Activated T-helper 9 cell treated with anti-CD3 and anti-CD28 coated beads, Interleukin-2, amount 50 U/mL, for 16 hours (primary cell): ENCODE data around the gene TEX12.
"Not testable (repeated sequence)": the region's sequence is repeated elsewhere in the genome, so short reads cannot be mapped to it uniquely, and the experiment has no call there.

Experiments
- DNase-seq: peaks from one replicate; pipeline ENCODE4 v3.0.0-alpha.2; 2020; ENCODE audit warnings: low read depth

Gene TEX12, protein sequence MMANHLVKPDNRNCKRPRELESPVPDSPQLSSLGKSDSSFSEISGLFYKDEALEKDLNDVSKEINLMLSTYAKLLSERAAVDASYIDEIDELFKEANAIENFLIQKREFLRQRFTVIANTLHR

DNA sequence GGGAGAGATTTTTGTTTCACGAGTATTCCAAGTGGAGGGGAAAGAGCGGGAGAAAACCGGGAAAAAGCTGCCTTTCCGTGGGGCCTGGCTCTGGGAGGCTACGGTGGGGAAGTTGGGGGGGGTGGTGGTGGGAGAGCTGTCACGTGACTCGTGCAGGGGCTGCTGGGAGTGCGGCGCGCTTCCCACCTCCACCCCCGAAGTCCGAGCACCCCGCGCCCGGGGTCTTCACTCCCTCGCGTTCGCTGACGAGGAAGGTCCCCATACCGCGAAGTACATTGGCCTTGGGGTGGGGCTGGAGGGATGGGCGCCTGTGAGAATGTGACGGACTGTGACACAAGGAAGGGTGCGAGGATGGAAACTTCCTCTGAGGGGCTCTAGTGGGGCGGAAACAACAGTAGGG, at the start of gene TEX12:
Gene TEX12, plus strand, starts transcription at position 228 of the 400 bp plus-strand sequence. CDS start 1,897 bp downstream, outside the sequence.
- DNase-seq = no peak

DNA sequence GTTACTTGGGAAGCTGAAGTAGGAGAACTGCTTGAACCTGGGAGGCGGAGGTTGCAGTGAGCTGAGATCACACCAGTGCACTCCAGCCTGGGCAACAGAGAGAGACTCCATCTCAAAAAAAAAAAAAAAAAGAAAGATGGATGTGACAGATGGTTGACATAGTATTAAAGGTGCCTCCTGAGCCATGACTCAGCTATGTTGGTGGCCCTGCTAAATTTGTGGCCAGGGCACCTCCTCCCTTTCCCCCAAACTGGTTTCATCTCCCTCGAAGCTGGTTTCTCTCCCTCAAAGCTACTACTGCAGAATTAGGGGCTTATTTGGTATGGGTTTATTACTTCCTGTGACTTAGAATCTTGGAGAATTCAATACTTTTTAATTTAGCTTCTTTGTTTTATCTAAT, 49.0 kb upstream of the TEX12 start:
- no peak for DNase-seq

DNA sequence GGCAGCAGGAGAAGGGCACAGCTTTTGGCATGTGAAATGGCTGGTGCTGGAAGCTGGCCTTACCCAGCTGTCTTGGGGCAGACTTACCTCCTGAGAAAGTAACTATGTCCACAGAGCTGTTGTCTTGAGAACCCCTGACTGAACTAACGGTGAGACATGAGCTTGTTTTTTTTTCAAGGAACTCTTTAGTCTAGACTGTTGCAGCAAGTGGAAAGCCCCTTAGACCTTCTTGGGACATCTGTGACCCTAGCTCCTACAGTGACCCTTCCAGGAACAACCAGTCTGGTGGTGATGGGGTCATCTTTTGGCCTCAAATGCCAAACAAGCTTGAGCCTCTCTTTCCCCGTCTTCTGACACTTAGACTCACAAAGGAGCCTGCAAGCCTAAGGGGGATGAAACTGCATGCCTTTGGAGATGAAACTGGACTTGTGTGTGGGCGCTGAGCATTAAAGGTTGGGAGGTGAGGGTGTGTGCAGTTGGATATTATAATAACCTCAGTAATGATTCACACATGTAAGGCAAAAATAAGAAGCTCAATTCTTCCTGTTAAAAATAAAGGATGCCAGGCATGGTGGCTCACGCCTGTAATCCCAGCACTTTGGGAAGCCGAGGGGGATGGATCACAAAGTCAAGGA, 45.1 kb upstream of the TEX12 start:
- DNase-seq = no peak

DNA sequence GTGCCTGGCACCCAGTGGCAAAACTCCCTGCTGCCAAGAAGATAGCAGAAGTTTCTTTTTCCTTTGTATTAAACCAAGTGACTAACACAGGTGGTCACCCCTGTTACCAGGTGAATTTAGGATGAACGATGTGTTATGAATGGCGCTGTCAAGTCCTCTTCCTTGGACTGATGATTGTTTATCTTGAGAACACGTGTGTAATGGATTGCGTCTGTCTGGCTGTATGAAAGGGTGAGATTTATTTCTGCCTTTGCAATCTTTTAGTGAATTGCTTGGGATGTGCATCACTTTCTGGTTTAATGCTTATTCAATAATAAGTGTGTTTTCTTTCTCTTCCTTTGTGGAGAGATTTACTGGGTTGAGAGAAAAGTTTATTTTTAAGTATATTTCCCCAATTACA, 44.0 kb upstream of the TEX12 start:
- no peak for DNase-seq

DNA sequence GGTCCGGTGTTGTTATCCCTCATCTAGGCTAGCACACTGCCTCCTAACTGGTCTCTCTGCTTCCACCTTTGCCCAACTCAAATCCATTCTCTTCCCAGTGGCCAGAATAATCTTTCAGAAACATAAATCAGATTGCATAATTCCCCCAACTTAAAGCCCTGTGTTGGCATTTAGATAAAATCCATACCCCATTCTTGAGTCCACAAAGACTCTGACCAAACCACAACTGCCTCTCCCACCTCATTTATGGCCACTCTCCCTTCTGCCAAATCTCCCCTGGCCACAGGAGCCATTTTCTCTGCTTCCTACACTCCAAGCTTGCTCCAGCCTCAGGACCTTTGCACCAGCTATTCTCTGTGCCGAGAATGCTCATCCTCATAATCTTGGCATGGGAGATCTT, 40.1 kb upstream of the TEX12 start:
- no peak for DNase-seq

DNA sequence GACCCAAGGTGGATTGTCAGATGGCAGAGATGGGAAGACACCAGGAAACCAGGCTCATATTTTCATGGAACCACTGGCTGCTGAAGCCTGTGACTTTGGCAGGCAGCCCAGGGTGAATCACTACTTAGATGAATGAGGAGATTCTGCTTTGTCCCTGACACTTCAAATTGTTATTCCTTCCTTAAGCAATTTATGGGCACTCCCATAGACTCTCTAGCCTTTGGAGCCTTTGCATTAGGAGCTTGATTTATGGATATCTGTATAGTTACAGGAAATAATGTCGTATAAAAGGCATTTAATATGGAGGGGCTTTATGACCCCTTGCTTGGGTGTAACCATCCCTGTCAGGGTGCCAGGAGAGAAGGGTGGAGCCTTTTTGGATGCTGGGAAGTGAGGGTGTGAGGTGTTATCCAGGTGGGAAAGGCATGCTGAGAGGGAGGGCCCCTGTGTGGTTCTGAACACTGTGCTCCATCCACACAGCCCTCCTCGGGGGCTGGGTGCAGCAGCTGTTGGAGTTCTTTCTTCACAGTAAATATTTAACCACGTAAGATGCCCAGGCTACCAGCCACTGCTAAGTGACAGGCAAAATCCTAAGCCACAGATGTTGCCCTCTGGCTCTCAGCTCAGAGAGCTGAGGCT, 38.6 kb upstream of the TEX12 start:
- no peak for DNase-seq

DNA sequence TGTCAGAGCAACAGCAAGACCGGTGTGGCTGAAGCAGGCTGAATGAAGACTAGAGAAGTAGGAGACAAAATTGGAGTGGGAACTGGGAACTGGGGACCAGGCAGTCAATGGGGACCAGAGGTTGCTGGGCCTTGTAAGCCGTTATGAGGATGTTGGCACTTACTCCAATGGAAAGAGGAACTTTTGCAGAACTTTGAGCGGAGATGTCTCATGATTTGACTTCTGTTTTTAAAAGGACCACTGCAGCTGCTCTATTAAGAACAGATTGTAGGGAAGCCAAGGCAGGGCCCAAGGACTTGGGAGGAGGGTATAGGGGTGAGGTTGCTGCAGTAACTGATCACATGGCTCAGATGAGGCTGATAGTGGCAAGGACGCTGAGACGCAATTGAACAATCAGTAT, 37.5 kb upstream of the TEX12 start:
- no peak for DNase-seq

DNA sequence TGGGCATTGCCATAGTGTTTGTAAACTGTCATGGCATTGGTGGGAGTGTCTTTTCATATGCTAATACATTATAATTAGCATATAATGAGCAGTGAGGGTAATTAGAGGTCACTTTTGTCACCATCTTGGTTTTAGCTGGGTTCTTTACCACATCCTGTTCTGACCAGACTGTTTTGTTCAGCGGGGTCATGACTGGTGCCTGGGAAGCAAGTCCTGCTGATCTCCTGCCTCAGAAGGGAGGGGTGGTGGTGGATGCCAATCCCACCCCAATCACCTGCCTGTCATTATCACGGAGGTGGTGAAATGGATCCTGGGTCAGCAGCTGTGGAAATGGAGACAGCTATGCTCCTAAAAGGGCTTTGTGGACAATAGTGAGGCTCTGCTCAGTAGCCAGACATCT, 34.4 kb upstream of the TEX12 start:
- no peak for DNase-seq

DNA sequence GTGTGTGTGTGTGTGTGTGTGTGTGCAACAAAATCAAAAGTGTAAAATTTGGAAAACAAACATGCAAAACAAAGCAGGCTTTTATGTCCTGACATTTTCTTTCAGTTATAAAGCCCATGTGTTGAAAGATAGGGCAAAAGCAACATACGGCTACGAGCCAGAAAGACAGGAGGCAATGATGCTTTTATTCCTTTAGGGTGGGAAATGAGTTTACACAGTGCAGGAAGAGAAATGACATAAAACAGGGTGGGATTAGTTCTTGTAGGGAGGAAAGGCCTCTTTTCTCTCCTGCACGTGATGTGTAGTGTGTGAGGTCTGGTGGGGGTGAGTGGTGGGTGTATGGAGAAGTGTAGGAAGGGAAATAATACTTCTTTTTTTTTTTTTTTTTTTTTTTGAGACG, 32.7 kb upstream of the TEX12 start:
- no peak for DNase-seq

DNA sequence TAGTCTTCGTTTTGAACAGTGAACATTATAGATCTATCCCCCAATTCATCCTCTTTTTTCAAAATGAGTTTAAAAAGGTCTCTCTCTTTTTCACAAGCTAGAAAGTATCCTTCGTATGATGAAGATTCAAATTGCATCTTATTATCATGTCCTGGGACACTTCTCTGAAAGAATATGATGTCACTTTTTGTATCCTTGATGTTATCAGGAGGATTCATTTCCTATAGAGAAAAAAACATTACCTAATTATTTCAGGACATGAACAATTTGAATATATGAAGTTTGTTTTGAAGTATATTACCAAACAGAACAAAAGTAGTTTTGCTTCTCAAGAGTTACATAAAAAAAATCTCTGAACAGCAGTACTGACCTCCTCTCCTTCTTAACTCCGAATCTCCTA, 23.6 kb upstream of the TEX12 start:
- no peak for DNase-seq

DNA sequence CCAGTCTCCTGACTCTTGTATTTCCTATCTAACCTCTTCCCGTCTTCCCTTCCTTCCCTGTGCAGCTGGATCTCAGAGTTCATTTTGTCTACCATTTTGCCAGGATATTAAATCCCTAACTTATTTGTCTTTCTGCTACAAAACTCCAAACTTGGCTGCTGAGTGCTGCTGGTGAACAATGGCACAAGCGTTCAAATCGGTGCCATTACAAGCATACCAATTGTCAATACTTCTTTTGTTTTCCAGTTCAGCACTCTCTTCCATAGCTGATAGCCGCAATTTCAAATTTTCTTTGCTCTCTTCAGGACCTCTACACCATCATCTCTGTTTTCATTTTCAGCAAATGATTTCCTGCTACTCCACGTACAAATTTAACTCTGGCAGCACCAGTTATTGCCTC, 16.7 kb upstream of the TEX12 start:
- DNase-seq = no peak

DNA sequence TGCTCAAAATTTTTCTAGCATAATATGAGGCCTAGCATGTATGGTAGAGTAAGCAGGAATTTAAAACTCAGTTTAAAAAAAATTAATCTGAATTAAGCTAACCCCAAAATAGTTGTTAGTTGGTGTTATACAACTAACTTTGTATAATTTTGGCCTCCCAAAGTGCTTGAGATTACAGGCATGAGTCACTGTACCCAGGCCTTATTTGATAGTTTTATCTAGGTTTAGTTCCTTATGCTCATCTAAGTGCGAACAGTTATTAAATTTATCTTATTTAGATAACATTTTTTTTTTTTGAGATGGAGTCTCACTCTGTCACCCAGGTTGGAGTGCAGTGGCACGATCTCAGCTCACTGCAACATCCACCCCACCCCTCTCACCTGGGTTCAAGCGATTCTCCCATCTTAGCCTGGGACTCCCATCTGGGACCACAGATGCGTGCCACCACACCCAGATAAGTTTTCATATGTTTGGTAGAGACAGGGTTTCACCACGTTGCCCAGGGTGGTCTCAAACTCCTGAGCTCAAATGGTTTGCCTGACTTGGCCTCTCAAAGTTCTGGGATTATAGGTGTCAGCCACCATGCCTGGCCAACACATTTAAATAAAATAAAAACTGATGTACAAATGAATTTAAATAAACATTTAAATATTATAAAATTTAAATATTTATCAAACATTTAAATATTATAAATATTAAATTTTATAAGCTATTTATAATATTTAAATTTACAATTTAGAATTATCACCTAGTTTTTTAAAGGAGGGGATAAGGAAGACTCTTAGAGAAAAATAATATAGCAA, 10.8 kb upstream of the TEX12 start:
- no peak for DNase-seq

DNA sequence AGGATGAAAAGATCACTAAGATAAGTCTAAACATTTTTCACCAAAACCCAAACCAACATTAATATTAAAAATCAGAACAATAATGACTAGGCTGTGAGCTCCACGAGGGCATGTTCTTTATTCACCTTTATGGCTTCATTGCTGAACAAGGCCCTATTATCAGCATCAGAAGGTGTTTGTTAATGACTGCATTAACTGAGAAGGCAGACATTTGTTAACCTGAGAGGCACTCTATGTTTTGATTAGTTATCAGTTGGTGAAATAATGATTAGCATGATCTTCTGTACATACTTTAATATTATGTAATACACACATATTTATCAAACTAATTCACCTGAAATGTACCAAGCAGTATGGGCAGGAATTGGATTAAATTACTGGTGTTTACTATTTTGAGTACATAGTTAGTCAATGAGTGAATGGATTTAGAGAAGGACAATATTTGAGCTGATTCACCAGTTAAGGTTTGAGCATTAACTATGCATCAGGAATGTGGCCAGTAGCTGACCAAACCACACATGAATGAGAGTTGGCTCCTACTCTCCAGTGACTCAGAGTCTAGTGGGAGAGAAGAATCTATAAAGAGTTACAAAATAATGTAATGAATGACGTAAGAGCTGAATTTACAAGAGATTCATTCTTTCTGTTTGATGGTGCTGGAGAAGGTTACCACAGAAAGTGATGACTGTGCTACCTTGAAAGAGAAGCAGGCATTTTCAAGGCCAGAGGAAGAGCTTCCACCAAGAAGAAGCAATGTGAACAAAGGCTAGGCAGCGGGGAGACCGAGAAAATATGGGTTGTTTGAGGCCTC, 10.0 kb upstream of the TEX12 start:
- no peak for DNase-seq

DNA sequence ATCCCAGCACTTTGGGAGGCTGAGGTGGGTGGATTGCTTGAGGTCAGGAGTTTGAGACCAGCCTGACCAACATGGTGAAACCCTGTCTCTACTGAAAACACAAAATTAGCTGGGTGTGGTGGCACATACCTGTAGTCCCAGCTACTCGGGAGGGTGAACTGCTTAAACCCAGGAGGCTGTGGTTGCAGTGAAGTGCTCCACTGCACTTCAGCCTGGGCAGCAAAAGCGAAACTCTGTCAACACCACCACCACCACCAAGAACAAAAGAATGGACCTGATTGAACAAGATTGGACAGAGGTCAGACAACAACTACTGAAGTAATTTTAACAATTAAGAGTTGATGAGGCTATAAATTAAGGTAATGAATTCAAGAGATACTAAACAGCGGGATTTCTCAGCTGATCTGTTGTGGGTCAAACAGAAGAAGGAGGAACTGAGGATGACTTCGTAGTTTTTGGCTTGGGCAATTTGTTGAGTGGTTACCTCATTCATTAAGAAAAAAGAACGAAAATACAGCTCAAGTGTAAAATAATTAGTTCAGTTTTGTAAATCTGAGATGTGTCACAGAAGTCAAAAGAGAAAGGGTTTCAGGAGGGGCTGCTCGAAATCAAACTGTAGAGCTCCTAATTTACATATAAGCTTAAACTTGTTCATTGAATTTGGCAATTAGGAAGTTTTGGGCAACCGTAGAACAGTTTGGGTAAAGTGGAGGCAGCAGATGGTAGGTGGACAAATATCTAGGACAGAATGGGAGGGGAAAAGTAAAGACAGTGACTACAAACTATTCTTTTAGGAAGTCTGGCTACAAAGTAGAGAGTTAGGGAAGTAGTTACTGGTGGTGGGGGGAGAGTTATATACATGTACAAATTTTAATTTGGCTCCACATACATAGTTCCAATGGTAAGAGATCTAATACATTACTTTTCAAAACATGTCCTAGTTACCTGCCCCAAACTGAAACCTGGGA, 7.8 kb upstream of the TEX12 start:
- no peak for DNase-seq

DNA sequence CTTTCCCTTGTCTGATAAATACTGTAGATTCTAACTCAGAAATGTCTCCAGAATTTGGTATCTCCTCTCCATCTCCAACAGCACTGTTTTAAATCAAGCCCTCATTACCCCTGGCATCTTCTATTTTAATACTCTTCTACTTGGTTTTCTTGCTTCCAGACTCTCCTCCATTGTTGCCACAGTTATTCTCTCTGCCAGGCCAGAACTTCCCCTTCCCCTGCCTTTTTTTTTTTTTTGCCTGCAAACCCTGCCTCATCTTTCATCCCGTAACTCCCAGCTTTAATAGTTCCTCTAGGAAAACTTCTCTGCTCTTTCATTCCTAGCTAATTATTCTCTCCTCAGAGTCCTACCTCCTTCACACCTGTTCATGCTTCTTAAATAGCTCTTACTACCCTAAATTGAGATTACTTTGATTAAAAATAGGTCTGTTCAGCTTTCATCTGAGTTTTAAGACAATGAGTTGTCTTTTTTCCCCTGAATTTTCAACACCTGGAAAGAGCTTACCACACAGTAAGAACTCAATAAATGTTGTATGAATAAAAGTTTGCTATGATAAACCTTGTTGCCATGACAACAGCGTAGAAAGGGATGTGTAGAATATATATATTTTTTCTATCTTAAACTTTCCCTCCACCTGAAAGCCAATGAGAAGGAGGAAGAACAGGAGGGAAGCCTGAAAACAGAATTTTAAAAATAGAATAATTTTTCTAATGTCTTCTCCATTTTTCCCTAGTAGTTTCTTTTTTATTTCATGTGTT, 6.9 kb upstream of the TEX12 start:
- no peak for DNase-seq

DNA sequence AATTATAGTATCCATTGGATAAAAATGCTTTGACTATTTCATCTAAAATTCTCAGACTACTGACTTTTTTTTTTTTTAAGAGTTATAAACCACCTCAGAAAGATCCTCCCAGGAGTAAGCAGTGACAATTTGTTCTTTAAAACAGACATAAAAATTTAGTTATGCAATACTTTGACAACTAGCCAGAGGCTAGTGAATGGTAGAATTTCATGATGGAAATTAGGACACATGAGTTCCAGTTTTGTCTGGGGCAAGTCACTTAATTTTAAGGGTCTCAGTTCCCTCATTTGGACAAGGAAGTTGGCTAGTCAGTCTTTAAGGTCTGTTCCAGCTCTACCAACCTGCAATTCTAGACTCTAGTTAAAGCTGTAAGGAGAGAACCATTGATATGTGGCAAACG, 6.2 kb upstream of the TEX12 start:
- no peak for DNase-seq

DNA sequence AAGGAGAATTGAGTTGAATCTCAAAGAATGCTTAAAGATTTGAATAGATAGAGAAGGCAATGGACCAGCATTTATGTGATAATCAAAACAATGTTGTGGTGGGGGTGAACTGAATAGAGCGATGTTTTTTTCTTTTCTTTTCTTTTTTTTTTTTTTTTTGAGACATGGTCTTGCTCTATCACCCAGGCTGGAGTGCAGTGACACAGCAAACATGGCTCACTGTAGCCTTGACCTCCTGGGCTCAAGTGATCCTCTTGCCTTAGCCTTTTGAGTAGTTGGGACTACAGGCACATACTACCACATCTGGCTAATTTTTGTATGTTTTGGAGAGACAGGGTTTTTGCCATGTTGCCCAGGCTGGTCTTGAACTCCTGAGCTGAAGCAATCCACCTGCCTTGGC, 5.0 kb upstream of the TEX12 start:
- not testable (repeated sequence) for DNase-seq

DNA sequence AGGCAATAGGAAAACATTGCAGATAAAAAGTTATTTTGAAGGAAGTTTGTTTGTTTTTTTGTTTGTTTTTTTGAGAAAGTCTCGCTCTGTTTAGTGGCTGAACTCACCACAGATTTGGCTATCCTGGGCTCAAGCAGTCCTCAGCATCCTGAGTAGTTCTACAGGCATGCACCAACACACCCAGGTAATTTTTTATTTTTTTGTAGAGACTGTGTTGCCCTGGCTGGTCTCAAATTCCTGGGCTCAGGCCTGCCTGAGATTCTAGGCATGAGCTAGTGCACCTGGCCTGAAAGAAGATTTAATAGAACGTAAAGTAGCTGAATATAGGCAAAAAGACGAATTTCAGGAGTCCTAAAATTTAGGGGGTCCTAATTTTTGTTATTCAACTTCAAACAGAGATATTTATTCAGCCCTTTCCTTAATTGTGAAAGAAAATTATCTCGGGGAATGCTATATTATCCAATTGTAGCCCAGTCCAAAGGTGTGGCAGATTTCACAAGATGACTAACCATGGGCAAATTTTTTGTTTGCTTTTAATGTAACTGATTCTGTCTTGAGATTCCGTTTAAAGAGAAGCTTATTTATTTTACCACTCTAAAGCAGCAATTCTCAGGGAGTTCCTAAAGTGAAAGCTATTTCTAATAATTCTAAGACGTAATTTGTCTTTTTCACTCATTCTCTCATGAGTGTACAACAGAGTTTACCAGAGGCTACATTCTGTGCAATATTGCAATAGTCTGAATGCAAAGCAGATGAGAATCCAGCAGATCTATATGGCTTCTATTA, 4.2 kb upstream of the TEX12 start:
- no peak for DNase-seq

DNA sequence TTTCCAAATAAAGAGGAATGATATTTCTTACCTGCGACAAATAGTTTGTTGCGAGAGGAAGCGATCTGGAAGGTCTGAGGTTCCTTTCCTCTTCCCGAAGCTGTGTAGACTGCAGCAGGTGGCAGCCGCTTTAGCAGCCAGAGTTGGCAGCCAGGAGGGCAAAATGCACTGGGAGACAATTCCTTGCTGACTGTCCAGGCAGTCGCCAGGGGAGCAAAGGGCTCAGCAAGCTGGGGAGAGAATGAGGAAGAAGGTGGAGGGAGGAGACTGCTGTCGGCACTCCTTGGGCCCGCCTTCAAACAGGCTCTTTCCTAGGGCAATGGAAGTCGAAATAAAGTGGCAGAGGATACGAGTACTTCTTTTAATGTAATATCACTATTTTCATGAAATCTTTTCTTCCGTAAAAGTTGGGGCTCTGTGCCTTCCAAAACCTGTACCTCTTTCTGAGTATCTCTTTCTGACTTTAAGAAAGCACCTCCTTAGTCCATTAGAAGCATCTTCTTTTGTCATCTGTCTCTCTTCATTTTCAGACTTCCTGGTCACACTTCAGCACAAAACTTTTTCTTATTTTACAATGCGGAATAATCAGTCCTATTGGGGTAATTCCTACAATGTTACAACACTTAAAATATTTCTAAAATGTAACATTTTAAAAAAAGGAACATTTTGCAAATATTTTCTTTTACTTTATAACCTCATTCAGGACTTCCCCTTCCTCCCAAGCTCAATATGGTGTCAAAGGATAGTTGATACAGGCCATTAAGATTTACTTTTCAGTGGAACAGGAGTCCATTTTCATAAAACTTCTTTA, 3.1 kb upstream of the TEX12 start, which contains the start of gene IL18:
Gene IL18, minus strand, starts transcription at position 220 of the 811 bp plus-strand sequence. CDS start 9,041 bp downstream, outside the sequence.
- DNase-seq = no peak
